GM18499 (cell line): Measurements from ENCODE around the gene GPANK1.

ENCODE experiments used
- ATAC-seq: cut with Tn5 transposase; IDR thresholded peaks from one replicate; pipeline ENCODE4 v1.9.1; 2021; ENCODE audit warnings: moderate number of reproducible peaks; ENCODE audit not compliant: insufficient read depth, unreplicated experiment

Gene GPANK1

DNA sequence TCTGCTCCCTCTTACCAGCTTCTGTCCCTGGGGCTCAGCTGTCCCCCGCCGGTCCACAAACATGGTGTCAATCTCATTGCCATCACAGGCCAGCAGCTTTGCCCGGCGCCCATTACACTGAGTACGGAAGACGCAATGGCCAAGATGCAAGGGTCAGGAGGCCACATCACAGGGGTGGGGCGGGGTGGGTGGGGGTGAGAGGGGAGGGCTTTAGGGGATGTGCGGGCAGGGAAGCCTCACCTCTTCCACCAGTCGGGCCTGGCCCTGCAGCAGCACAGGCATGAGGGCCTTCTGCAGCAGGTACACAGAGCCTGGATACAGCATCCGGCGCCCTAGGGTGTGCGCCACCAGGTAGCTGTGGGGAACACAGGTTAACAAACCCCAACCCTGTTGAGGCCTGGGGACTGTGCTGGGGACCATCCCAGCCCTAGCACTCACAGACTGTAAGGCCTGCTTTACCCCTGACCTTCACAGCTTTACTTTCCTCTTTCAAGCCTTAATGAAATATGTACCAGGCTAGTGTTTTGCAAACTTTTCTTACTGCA lies 26.8 kb upstream of the GPANK1 start:
- ATAC-seq: no peak

DNA sequence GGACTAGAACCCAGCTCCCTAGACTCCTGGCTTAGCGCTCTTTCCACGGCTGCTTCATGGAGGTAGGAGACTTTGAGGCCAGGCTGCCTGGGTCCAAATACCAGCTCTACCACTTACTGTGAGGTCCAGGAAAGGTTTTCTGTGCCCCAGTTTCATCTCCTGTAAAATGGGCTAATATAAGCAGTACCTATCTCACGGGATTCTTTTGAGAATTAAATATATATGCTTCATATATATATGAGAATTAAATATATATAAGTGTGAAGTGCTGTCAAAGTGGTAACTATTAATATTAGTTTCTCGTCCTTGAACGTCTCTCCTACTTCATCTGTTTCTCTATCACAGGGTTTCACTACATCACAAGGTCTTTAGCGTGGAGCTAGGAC lies 26.3 kb upstream of the GPANK1 start:
- ATAC-seq: no peak

DNA sequence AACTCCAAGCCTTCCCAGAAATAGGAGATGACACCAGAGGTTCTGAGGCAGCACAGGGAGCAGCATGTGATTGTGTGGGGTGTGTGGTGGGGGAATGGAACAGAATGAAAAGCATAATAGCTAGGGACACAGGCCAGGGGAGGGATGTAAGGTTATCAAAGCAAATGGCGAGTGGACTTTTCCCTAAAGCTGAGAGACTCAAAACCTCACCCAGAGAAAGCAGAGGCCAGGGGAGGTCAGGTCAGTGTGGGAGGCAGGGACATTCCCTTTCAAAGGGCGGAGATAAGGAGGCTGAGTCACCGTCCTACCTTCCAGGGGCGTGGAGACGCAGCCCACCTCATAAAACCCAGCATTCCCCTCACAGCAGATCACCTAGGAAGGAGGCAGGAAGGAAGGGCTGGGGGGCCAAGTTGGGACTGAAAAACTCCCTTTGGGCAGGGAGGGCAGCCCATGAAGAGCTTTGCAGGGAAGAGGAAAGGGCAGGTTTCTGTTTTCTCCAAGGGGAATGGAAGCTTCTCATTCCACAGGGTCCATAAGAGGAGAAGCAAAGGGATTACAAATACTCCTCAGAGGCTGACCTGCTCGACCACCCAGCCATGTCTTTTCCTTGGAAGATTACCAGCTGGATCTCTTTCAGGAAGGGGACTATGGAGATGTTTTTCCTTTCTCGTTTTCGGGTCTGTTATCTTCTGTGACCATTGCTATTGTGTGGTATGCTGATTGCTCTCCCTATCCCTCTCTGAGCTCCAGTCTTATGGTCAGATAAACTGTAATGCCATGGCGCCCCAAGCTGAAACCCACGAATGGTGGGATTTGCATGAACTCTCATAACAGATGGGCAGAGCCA lies 25.7 kb upstream of the GPANK1 start:
- ATAC-seq: no peak

DNA sequence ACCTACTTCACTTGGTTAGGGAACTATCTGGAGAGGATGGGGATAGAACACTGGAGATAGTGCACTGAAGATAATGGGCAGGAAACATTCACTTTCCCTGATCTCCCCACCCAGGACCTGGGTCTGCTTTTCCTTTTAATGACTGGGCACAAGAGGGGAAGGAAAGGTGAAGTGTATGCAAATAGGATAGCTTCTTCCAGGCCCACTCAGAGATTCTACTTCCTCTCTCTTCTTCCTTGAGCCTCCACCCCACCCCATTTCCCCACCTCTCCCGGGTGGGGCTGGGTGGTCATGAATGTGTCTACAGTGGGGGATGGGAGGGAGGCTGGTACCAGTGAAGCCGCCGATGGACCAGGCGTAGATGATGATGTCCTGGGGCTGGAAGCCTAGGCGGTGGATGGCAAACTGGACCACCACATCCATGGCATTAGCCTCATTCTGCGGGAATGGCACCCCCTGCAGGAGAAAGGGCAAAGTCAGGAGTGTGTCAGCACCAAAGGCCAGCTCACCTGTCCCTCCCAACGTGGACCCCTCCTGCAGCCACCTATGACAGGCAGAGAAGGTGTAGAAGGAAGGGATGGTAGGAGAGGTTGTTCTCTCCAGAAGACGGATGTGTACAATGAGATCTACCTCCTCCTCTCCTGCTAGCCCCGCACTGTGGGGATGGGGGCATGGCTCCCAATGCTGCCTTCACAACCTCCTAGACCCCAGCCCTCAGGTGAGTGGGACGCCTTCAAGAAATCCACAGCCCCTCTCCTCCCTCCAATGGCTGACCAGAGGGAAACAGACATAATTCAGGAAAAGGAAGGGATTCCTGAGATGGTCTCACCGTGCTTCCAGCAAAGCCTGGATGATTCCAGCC lies 24.7 kb upstream of the GPANK1 start:
- ATAC-seq: no peak

DNA sequence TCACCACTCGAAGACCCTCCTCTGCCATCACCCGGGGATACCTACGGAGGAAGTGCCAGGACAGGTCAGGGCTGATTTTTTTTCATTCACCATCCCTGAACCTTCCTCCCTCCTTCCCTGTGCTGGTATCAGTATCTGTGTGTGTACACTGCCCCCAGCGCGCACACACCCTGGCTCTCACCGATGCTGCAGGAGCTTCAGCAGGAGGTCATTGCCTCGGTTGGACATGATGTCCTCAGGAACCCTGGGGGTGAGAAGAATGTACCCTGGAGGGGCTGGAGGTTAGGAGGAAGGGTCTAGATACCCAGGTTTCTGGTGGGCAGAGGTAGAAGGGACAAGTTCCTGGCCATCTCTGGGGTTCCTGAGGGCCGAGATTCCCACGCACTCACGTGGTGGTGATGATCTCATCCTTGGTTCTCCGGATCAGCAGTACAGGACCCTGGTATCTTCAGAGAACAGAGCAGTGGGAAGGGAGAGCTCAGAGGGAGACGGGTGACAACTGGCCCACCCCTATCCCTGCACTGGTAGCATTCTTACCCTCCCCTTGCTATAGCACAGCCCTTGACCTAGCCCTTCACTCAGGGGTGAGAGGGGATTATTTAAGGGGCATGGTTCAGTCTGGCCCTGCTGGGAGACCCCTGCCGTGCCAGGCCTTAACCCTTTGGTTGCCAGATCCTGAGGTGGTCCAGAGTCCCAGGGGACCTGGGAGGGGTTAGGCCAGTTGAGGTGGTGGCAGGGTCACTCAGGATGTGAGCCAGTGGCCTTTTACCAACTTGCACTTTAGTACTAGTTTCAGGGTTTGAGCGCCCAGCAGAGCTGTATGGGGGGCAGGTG lies 23.3 kb upstream of the GPANK1 start:
- no peak for ATAC-seq

DNA sequence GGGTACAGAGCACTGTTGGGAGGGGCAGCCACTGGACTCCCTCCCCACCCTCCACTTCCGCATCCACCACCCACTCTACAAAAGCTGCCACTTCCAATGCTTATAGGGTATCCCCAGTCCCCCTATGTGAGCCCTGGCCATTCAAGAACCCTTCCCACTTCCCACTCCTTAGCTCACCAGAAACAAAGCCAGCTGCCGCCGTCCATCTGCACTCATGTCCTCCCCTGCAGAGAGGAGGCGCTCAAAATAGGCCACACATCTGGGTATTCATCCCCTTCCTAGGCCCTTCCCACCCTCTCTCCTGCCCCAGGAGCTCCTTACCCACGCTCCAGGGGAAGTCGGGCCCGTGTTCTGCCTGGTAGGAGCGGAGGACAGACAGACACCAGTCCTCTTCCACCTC lies 22.5 kb upstream of the GPANK1 start:
- ATAC-seq: no peak

DNA sequence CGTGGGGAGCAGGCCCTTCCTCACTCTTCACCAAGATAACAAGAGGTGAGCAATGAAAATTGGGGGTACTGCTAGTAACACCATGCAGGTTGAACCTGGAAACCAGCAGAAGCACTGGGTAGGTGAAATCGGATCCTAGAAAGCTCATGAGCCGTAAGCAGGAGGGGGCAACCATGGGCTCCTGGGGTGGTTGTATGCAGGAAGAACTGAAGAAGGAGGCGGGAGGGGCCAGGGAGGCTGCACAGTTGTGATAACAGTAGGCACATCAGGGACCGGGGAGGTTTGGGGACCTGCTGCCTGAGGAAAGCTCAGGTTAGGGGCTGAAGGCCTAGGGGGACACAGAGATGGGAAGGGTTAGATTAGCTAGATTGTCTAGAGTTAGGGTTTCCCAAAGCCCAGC lies 21.7 kb upstream of the GPANK1 start:
- no peak for ATAC-seq

DNA sequence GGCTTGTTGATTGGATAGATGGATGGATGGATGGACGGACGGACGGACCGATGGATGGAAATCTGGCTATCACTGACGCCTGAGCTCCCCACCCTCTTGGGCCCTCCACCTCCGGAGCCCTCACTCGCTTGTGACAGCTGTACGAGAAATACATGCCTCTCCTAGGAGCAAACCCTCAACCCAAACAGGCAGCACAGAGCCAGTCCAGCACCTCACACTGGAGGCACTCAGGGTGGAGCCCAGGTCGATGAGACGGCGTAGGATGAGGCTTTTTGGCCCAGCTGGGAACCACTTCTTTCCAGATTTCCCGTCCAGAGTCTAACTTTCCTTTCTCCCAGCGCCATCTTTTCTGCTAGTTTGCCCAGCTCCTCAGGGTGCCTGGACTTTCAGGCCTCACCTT lies 18.8 kb upstream of the GPANK1 start:
- no peak for ATAC-seq

DNA sequence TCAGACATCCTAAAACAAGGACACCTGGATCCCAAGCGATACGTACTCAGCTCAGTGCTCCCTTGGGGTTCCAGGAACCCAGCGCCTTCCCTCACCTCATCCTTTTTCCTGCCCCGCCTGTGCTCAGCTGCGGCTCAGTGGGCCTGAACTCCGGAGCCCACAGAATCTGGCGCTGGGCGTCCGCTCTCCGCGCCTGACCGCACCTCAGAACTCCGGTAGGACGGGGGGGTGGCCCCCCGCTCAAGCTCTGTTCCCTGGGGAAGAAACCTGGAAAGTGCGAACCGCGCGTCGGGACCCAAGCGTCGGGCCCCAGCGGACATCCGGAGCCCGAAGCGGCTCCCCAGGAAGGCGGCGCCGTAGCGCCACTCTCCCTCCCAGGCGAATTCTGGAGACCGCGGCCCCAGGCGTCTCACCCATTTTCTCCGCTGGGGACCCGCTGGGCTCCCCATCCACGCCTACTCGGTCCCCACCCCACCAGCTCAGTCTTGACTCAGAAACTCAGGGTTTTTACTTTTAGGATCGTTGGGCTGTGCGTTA lies 16.4 kb upstream of the GPANK1 start:
- no peak for ATAC-seq

DNA sequence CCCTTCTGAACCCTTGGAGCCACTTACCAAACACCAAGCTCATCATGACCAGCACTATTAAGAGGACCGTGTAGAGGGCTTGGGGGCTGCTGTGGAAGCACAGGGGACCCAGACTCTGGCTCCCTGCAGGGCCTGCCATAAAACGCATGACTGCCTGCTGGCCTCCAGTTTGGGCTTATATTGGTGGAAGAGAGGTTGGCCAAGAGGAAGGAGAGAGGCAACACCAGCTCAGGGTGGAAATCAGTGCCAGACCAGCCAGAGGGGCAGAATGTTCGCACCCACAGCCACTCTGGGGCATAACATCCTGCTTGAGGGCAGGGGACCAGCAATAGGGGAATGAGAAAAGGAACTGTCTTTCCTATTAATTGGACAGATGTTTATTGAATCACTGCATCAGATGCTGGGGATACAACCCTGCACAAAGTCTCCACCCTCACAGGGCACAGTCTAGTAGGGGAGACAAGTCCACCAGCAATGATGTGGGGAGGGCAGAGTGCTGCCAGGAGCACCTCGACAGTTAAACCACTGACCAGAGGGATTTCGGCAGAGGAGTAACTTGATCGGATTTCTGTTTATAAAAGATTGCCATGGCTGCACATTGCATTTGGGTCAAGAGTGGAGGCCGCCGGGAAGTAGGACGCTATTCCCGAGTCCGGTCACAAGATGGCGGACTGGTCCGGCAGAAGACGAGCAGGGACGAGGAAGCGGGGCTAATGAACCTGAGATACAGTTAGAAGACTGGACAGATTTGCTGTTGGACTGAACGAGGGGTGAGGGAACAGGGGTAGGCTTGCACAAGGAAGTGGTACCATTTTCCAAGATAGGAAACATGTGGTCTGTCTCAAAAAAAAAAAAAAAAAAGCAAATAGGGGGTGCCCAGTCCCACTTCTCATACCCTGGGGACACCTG lies 15.7 kb upstream of the GPANK1 start, which contains the start of gene LY6G5C:
Gene LY6G5C, minus strand, starts transcription at position 842 of the 909 bp plus-strand sequence. Its CDS starts 694 bp downstream, at position 148.
- no peak for ATAC-seq

DNA sequence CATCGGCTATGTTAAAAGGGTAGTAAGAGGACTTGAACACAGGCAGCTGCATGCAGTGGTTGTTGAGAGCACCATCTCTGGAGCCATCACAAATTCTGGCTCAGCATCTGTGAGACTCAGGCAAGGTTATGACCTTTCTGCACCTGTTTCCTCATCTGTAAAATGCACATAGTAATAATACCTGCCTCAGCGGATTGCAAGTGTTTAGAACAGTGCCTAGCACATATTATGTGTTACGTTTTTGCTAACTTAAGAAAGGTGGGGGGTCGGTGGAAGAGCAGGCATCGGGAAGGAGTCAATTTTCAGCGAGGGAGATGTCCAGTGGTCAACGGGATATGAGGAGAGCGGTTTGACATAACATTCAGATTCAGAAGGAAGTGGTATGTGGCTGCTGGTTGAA lies 13.2 kb upstream of the GPANK1 start:
- ATAC-seq: no peak

DNA sequence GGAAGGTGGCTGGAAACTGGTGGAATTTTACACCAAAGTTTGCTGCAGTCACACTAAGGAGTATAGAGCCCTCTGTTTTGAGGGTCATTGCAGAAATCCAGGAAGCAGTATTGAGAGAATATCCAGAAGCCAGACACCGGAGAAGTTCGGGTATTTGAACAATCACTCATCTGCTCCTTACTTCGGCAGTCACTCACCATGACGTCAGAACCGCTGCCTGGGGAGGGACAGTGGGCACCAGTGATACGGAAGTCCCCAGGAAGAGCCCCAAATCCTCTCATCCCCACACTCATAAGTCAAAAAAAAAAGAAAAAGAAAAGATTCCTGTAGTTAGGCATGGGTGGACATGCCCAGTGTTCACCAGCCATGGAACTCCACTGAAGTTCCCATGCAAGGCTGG lies 12.1 kb upstream of the GPANK1 start:
- no peak for ATAC-seq

DNA sequence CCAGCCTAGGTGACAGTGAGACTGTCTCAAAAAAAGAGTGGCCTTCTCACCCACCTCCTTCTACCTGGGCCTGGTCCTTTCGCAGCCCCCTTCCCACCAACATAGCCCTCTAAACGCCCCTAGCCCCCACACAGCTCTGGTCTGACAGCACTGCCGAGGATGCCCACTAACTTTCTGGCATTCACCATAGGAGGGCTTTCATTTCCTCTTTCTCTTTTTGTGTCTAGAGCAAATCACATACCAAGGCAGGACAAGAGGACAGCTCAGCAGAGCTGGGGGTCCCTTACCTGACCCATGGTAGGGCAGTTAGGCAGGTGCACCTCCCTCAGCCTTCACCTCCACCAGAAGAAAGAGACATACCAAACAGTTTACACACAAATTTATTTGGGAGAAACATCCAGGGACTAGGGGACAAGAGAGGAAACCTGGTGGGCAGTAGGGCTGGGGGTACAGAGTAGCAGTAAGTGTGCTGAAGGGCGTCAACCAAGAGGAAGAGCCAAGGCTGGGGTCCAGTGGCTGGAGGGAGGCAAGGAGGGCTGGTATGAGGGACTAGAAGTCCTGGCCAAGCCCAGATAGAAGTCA lies 11.6 kb upstream of the GPANK1 start:
- no peak for ATAC-seq

DNA sequence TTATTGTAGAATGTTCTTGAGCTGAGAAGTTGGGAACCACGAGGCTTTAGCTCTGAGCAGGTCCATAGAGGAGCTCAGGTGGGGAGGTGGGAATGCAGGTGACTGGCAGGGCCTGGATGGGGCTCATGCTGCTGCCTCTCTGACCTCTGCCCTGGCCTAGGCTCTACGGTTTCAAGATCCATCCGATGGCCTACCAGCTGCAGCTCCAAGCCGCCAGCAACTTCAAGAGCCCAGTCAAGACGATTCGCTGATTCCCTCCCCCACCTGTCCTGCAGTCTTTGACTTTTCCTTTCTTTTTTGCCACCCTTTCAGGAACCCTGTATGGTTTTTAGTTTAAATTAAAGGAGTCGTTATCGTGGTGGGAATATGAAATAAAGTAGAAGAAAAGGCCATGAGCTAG lies 4.9 kb upstream of the GPANK1 start, which contains the start of gene LY6G5B:
Gene LY6G5B, plus strand, starts transcription at position 301 of the 400 bp plus-strand sequence. CDS start 975 bp downstream, outside the sequence.
- no peak for ATAC-seq

DNA sequence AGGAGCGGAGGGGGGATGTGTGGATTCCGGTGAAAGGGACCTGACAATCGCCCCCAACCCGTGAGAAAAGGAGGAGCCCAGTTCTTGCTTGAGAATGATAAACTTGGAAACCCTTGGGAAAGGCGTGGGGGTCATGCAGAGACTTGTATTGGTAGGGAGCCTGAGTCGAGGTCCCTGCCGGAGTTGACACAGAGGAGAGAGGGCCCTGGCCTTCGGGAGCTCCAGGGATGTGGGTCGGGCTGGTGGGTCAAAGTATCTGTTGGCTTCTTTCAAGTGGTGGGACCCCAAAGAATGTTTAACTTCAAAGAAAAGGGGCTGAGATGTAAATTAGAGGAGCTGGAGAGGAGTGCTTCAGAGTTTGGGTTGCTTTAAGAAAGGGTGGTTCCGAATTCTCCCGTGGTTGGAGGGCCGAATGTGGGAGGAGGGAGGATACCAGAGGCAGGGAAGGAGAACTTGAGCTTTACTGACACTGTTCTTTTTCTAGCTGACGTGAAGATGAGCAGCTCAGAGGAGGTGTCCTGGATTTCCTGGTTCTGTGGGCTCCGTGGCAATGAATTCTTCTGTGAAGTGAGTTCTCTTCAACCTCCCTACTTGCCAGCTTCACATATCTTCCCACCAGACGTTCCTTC lies 1.7 kb upstream of the GPANK1 start:
- ATAC-seq: no peak

DNA sequence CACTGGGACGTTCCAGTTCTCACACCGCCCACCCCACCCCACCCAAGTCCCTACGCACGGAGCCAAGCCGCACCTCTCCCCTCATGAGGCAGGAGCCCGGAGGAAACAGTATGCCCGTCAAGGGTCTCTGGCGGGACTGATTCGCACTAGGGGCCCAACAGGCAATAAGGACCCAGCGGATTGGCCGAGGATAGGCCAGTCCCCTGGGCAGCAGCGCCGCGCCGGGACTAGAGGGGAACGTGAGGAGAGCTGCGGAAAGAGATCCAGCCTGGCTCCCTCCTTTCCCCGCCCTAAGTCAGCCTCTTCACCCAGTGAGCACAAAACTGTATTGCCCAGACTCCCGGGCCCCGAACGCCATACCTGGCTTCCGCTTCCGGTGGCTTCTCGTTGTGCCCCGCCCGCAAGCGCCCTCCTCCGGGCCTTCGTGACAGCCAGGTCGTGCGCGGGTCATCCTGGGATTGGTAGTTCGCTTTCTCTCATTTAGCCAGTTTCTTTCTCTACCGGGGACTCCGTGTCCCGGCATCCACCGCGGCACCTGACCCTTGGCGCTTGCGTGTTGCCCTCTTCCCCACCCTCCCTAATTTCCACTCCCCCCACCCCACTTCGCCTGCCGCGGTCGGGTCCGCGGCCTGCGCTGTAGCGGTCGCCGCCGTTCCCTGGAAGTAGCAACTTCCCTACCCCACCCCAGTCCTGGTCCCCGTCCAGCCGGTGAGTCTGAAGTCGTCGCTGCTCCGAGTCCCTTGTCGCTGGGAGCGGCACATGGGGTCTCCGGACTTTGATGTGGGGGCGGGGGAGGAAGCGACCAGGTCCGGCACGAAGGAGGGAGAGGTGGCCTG lies 922 bp upstream of the GPANK1 start, which contains the start of gene CSNK2B:
Gene CSNK2B, plus strand, starts transcription at position 580 of the 836 bp plus-strand sequence. CDS start 752 bp downstream, outside the sequence.
- peak; percentile 51 for ATAC-seq
